Endothelial cell (in vitro differentiated cells): Measurements from ENCODE around the gene KRTAP10-11. TPM values are rescaled to one million over a fixed set of nuclear protein-coding genes. Genes with fewer than 3 reads are reported as not detected.
"Not testable (repeated sequence)": the region's sequence is repeated elsewhere in the genome, so short reads cannot be mapped to it uniquely, and the experiment has no call there.

Experiments used
- DNase-seq: peaks from one replicate; pipeline ENCODE4 v3.0.0; 2021; ENCODE audit warnings: low spot score
- H3K27ac Mint-ChIP-seq: one replicate; pipeline ENCODE4 v1.8.0; 2021; ENCODE audit warnings: mixed read lengths, inconsistent platforms; ENCODE audit not compliant: unreplicated experiment
- H3K27me3 Mint-ChIP-seq: one replicate; pipeline ENCODE4 v1.8.0; 2021; ENCODE audit warnings: mild to moderate bottlenecking, moderate library complexity, mixed read lengths, inconsistent platforms; ENCODE audit not compliant: unreplicated experiment
- H3K36me3 Mint-ChIP-seq: one replicate; pipeline ENCODE4 v1.8.0; 2021; ENCODE audit warnings: mild to moderate bottlenecking, low read depth, mixed read lengths, inconsistent platforms; ENCODE audit not compliant: unreplicated experiment
- H3K4me1 Mint-ChIP-seq: one replicate; pipeline ENCODE4 v1.8.0; 2021; ENCODE audit warnings: mild to moderate bottlenecking, mixed read lengths, inconsistent platforms; ENCODE audit not compliant: unreplicated experiment
- H3K4me3 Mint-ChIP-seq: one replicate; pipeline ENCODE4 v1.8.0; 2021; ENCODE audit warnings: mild to moderate bottlenecking, mixed read lengths, inconsistent platforms; ENCODE audit not compliant: unreplicated experiment
- H3K9me3 Mint-ChIP-seq: one replicate; pipeline ENCODE4 v1.8.0; 2021; ENCODE audit warnings: mixed read lengths, inconsistent platforms; ENCODE audit not compliant: unreplicated experiment
- long read RNA-seq: library from polyadenylated mRNA; unstranded; transcript quantifications from one replicate; pipeline ENCODE4 v2.0.0, GENCODE V29; 2020; ENCODE audit not compliant: unreplicated experiment
- total RNA-seq: library from RNA; stranded (reverse); fragmentation: NEBNext Ultra II Directional; extraction: Animal tissue kit (Norgen Biotek cat#: 25700); gene quantifications from one replicate; pipeline ENCODE4 v1.2.1, GENCODE V29; 2021; ENCODE audit not compliant: unreplicated experiment
- TF ChIP-seq, protein P1 (sequence below): fragments of 200-600 bp; sonication (generic); IDR thresholded peaks from one replicate; pipeline ENCODE4 v1.5.0; 2021; ENCODE audit warnings: antibody characterized with exemption; ENCODE audit not compliant: unreplicated experiment

Gene KRTAP10-11, protein sequence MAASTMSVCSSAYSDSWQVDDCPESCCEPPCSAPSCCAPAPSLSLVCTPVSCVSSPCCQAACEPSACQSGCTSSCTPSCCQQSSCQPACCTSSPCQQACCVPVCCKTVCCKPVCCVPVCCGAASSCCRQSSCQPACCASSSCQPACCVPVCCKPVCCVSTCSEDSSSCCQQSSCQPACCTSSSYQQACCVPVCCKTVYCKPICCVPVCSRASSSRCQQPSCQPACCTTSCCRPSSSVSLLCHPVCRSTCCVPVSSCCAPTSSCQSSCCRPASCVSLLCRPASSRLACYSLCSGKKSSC
- not detected for total RNA-seq
- long read RNA-seq = 0 reads

GRCh38 chr21:44646366-44647221 is at the start of gene KRTAP10-11:
TSS of gene KRTAP10-11 (plus strand) at chr21:44646414. CDS start at chr21:44646459, 45 bp downstream.
- not testable (repeated sequence) for DNase-seq, H3K36me3 Mint-ChIP-seq, H3K9me3 Mint-ChIP-seq, H3K4me1 Mint-ChIP-seq, H3K4me3 Mint-ChIP-seq, H3K27ac Mint-ChIP-seq, H3K27me3 Mint-ChIP-seq

GRCh38 chr21:44598061-44598460 is 48.2 kb upstream of the KRTAP10-11 start:
- peaks cover 5% of the 10 kb centered on the region for H3K4me1 Mint-ChIP-seq
- H3K36me3 Mint-ChIP-seq = no peaks in the 10 kb centered on the region
- no peak overlapping the region for H3K4me3 Mint-ChIP-seq
- H3K9me3 Mint-ChIP-seq = no peaks in the 10 kb centered on the region
- DNase-seq = no peak
- H3K27ac Mint-ChIP-seq = peak overlapping the region; percentile 27
- TF ChIP-seq, protein P1, sequence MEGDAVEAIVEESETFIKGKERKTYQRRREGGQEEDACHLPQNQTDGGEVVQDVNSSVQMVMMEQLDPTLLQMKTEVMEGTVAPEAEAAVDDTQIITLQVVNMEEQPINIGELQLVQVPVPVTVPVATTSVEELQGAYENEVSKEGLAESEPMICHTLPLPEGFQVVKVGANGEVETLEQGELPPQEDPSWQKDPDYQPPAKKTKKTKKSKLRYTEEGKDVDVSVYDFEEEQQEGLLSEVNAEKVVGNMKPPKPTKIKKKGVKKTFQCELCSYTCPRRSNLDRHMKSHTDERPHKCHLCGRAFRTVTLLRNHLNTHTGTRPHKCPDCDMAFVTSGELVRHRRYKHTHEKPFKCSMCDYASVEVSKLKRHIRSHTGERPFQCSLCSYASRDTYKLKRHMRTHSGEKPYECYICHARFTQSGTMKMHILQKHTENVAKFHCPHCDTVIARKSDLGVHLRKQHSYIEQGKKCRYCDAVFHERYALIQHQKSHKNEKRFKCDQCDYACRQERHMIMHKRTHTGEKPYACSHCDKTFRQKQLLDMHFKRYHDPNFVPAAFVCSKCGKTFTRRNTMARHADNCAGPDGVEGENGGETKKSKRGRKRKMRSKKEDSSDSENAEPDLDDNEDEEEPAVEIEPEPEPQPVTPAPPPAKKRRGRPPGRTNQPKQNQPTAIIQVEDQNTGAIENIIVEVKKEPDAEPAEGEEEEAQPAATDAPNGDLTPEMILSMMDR = no peak
- peaks cover 11% of the 10 kb centered on the region for H3K27me3 Mint-ChIP-seq

GRCh38 chr21:44599264-44600029 is 46.8 kb upstream of the KRTAP10-11 start:
- Mint-ChIP-seq H3K4me3 (no peak overlapping the region), H3K27me3 (peaks cover 7% of the 10 kb centered on the region), H3K4me1 (peaks cover 3% of the 10 kb centered on the region), H3K9me3 (no peaks in the 10 kb centered on the region), H3K36me3 (no peaks in the 10 kb centered on the region), H3K27ac (peak overlapping the region; percentile 57)
- DNase-seq = no peak
- TF ChIP-seq, protein P1 = no peak

DNA sequence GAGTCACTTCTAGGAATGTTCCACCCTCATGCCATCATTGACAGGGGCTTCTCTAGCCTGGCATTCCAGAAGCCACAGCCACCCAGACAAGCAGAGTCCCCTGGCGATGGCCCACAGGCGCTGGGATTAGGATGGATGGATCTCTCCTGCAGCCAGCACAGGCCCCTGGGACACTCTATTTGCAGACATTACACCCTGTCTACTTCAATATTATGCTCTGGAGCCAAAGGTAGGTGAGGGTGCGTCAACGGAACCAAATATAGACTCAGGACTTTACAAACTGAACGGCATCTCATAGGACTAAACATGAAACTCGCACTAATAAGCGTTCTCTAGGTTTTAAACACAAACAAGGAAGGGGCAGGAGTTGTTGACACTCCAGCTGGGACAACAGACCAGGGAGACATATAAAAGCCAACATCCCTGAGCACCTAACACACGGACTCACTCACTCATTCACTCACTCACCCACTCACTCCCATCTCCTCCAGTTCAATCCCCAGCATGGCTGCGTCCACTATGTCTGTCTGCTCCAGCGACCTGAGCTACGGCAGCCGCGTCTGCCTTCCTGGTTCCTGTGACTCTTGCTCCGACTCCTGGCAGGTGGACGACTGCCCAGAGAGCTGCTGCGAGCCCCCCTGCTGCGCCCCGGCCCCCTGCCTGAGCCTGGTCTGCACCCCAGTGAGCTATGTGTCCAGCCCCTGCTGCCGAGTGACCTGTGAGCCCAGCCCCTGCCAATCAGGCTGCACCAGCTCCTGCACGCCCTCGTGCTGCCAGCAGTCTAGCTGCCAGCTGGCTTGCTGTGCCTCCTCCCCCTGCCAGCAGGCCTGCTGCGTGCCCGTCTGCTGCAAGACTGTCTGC is 45.9 kb upstream of the KRTAP10-11 start, which contains the start of gene KRTAP10-7:
Gene KRTAP10-7 (plus strand): TSS at position 480 of the 861 bp plus-strand sequence. CDS start 25 bp downstream, at position 505.
- H3K27ac Mint-ChIP-seq = peak within 1 kb of the TSS; percentile 57
- DNase-seq, H3K9me3 Mint-ChIP-seq, H3K4me3 Mint-ChIP-seq, H3K4me1 Mint-ChIP-seq, H3K36me3 Mint-ChIP-seq, H3K27me3 Mint-ChIP-seq: not testable (repeated sequence)

DNA sequence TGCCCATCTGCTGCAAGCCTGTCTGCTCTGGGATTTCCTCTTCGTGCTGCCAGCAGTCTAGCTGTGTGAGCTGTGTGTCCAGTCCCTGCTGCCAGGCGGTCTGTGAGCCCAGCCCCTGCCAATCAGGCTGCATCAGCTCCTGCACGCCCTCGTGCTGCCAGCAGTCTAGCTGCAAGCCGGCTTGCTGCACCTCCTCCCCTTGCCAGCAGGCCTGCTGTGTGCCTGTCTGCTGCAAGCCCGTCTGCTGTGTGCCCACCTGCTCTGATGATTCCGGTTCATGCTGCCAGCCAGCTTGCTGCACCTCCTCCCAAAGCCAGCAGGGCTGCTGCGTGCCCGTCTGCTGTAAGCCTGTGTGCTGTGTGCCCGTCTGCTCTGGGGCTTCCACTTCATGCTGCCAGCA is 45.1 kb upstream of the KRTAP10-11 start:
- not testable (repeated sequence) for H3K4me1 Mint-ChIP-seq, DNase-seq, H3K9me3 Mint-ChIP-seq, H3K27ac Mint-ChIP-seq, H3K27me3 Mint-ChIP-seq, H3K4me3 Mint-ChIP-seq, H3K36me3 Mint-ChIP-seq
